GM19193 (cell line): Measurements from ENCODE around the gene NFE2L3.

Experiments
- POLR2A ChIP-seq: IDR thresholded peaks from 4 replicates; pipeline ENCODE4 v1.6.1; 2011; ENCODE audit not compliant: insufficient read depth, insufficient read length; ENCODE audit errors: extremely low read depth

The NFE2L3 gene

GRCh38 chr7:26162431-26162830 is 10.4 kb downstream of the NFE2L3 start:
- no peak for TF ChIP-seq POLR2A

GRCh38 chr7:26165950-26166683 is 14.1 kb downstream of the NFE2L3 start:
- TF ChIP-seq POLR2A, result no peak

GRCh38 chr7:26166684-26167266 is 14.8 kb downstream of the NFE2L3 start:
- no peak for TF ChIP-seq POLR2A

GRCh38 chr7:26167303-26167934 is 15.4 kb downstream of the NFE2L3 start:
- no peak for TF ChIP-seq POLR2A

GRCh38 chr7:26168458-26169023 is 16.5 kb downstream of the NFE2L3 start:
- TF ChIP-seq POLR2A, result no peak

GRCh38 chr7:26169271-26169670 is 17.3 kb downstream of the NFE2L3 start:
- no peak for TF ChIP-seq POLR2A

GRCh38 chr7:26170663-26171062 is 18.7 kb downstream of the NFE2L3 start:
- no peak for TF ChIP-seq POLR2A

GRCh38 chr7:26171601-26172000 is 19.6 kb downstream of the NFE2L3 start:
- TF ChIP-seq POLR2A, result no peak

GRCh38 chr7:26172048-26172447 is 20.1 kb downstream of the NFE2L3 start:
- TF ChIP-seq POLR2A, result no peak

- no peak for TF ChIP-seq POLR2A
Measured at GRCh38 chr7:26178272-26178960, 26.4 kb downstream of the NFE2L3 start.

- TF ChIP-seq POLR2A, result no peak
Measured at GRCh38 chr7:26179422-26179821, 27.4 kb downstream of the NFE2L3 start.

- TF ChIP-seq POLR2A, result no peak
Measured at GRCh38 chr7:26179826-26180497, 28.0 kb downstream of the NFE2L3 start.

GRCh38 chr7:26180792-26181198 is 28.8 kb downstream of the NFE2L3 start:
- TF ChIP-seq POLR2A, result no peak

- no peak for TF ChIP-seq POLR2A
Measured at GRCh38 chr7:26181474-26182227, 29.7 kb downstream of the NFE2L3 start.

GRCh38 chr7:26182283-26182682 is 30.3 kb downstream of the NFE2L3 start:
- TF ChIP-seq POLR2A, result no peak

- peak; percentile 2 for TF ChIP-seq POLR2A
Measured at GRCh38 chr7:26182706-26183105, 30.7 kb downstream of the NFE2L3 start.
